IPS-11a (cell line): Measurements from ENCODE around the gene OSBPL6.

Experiments used
- H3K4me3 ChIP-seq: one replicate; pipeline ENCODE4 v1.5.1; 2013; ENCODE audit warnings: low read depth, low read length, control low read depth

Gene OSBPL6

GRCh38 chr2:178269438-178270224 is 75.3 kb downstream of the OSBPL6 start:
- no peak overlapping the region for H3K4me3 ChIP-seq

- H3K4me3 ChIP-seq, result no peak overlapping the region
These were observed 76.0 kb downstream of the OSBPL6 start for GRCh38 chr2:178270338-178270737.

GRCh38 chr2:178271094-178271493 is 76.8 kb downstream of the OSBPL6 start:
- H3K4me3 ChIP-seq, result no peak overlapping the region

GRCh38 chr2:178271629-178272333 is 77.5 kb downstream of the OSBPL6 start:
- no peak overlapping the region for H3K4me3 ChIP-seq

GRCh38 chr2:178273787-178274360 is 79.6 kb downstream of the OSBPL6 start:
- H3K4me3 ChIP-seq, result no peak overlapping the region

- H3K4me3 ChIP-seq, result no peak overlapping the region
These were observed 81.3 kb downstream of the OSBPL6 start for GRCh38 chr2:178275600-178275999.

GRCh38 chr2:178277741-178278197 is 83.5 kb downstream of the OSBPL6 start:
- H3K4me3 ChIP-seq, result no peak overlapping the region

- no peak overlapping the region for H3K4me3 ChIP-seq
These were observed 84.8 kb downstream of the OSBPL6 start for GRCh38 chr2:178279142-178279541.

GRCh38 chr2:178279636-178280035 is 85.3 kb downstream of the OSBPL6 start:
- no peak overlapping the region for H3K4me3 ChIP-seq

GRCh38 chr2:178280244-178280852 is 86.0 kb downstream of the OSBPL6 start:
- H3K4me3 ChIP-seq, result no peak overlapping the region

GRCh38 chr2:178282075-178282815 is 87.9 kb downstream of the OSBPL6 start:
- no peak overlapping the region for H3K4me3 ChIP-seq

- no peak overlapping the region for H3K4me3 ChIP-seq
These were observed 89.1 kb downstream of the OSBPL6 start for GRCh38 chr2:178283341-178283918.

- no peak overlapping the region for H3K4me3 ChIP-seq
These were observed 90.4 kb downstream of the OSBPL6 start for GRCh38 chr2:178284613-178285286.

- H3K4me3 ChIP-seq, result no peak overlapping the region
These were observed 90.9 kb downstream of the OSBPL6 start for GRCh38 chr2:178285287-178285615.

- H3K4me3 ChIP-seq, result no peak overlapping the region
These were observed 92.3 kb downstream of the OSBPL6 start for GRCh38 chr2:178286636-178287035.

GRCh38 chr2:178287652-178288344 is 93.5 kb downstream of the OSBPL6 start:
- no peak overlapping the region for H3K4me3 ChIP-seq

- no peak overlapping the region for H3K4me3 ChIP-seq
These were observed 97.4 kb downstream of the OSBPL6 start for GRCh38 chr2:178291703-178292102.

- H3K4me3 ChIP-seq, result no peak overlapping the region
These were observed 98.3 kb downstream of the OSBPL6 start for GRCh38 chr2:178292586-178292985.

GRCh38 chr2:178295115-178295514 is 100.8 kb downstream of the OSBPL6 start:
- no peak overlapping the region for H3K4me3 ChIP-seq
